GM18858 (cell line): Measurements from ENCODE around the gene NLRC5.

ENCODE experiments used
- ATAC-seq: cut with Tn5 transposase; IDR thresholded peaks from one replicate; pipeline ENCODE4 v1.9.1; 2021; ENCODE audit not compliant: unreplicated experiment

Gene NLRC5, protein sequence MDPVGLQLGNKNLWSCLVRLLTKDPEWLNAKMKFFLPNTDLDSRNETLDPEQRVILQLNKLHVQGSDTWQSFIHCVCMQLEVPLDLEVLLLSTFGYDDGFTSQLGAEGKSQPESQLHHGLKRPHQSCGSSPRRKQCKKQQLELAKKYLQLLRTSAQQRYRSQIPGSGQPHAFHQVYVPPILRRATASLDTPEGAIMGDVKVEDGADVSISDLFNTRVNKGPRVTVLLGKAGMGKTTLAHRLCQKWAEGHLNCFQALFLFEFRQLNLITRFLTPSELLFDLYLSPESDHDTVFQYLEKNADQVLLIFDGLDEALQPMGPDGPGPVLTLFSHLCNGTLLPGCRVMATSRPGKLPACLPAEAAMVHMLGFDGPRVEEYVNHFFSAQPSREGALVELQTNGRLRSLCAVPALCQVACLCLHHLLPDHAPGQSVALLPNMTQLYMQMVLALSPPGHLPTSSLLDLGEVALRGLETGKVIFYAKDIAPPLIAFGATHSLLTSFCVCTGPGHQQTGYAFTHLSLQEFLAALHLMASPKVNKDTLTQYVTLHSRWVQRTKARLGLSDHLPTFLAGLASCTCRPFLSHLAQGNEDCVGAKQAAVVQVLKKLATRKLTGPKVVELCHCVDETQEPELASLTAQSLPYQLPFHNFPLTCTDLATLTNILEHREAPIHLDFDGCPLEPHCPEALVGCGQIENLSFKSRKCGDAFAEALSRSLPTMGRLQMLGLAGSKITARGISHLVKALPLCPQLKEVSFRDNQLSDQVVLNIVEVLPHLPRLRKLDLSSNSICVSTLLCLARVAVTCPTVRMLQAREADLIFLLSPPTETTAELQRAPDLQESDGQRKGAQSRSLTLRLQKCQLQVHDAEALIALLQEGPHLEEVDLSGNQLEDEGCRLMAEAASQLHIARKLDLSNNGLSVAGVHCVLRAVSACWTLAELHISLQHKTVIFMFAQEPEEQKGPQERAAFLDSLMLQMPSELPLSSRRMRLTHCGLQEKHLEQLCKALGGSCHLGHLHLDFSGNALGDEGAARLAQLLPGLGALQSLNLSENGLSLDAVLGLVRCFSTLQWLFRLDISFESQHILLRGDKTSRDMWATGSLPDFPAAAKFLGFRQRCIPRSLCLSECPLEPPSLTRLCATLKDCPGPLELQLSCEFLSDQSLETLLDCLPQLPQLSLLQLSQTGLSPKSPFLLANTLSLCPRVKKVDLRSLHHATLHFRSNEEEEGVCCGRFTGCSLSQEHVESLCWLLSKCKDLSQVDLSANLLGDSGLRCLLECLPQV (N-terminal part only)

DNA sequence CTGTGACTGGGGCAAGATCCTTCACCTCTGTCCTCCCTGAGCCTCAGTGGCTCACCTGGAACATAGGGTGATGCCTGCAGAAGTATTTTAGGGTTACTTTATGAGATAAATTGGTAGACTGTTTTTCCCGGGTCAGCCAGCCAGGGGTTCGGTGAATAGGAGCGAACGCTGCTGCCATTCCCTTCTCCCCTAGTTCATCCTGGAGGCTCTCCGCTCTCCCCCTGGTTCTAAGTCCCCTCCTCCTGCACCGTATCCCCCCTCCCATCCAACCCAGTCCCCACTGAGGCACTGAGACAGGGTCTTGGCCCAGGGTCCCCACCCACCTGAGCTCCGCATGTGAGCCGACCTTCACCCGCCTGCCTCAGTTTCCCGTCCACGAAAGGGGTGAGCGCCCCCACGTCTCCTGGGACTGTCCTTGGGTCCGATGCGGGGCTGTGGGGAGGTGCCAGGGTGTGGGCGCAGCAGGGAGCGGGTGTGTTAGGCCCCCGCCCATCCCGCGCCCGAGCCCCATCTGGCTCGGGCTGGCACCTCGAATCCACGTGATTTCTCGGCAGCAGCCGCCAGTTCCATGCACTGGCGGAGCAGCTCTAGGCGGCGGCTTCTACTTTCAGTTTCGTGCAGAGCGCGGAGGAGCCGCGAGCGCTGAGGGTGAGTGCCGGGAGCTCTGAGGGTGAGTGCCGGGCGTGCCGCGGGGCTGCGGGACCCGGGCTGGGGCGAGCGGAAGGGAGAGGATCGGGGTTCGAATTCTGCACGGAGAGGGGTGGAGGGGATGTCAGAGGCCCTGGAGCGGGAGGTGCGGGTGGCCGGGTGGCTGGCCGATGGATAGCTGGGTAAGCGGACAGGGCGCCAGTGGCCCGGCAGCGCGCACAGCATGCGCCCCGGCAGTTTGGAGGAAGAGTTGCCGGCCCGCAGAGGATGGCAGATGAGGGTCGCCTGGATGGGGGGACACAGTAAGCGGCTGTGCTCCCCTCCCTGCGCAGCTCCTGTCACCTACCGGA is at the start of gene NLRC5:
Gene NLRC5, plus strand, starts transcription at position 610 of the 998 bp plus-strand sequence. CDS start 31,156 bp downstream, outside the sequence.
- peak; percentile 70 for ATAC-seq

DNA sequence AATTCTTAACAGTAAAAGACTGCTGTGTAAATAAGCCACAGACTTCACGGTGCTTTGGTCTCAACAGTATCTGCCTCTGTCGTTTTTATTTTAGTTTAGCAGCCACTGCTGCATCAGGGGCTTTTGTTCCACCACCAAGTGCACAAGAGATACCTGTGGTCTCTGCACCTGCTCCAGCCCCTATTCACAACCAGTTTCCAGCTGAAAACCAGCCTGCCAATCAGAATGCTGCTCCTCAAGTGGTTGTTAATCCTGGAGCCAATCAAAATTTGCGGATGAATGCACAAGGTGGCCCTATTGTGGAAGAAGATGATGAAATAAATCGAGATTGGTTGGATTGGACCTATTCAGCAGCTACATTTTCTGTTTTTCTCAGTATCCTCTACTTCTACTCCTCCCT is 49.6 kb upstream of the NLRC5 start:
- no peak for ATAC-seq

DNA sequence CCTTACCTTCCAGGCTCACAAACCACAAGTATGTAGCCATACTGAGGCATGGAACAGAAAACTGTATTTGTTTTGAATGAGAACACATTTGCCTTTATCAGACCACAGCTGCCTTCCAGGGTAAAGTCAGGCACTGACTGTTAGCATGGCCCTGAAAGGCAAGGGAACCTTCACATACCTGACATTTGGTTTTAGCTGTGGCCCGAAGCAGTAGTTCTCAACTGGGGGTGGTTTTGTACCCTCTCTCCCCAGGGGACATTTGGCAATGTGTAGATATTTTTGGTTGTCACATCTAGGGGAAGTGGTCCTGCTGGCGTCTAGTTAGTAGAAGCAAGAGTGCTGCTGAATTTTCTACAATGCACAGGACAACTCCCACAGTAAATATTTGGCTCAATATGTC is 48.3 kb upstream of the NLRC5 start:
- no peak for ATAC-seq

DNA sequence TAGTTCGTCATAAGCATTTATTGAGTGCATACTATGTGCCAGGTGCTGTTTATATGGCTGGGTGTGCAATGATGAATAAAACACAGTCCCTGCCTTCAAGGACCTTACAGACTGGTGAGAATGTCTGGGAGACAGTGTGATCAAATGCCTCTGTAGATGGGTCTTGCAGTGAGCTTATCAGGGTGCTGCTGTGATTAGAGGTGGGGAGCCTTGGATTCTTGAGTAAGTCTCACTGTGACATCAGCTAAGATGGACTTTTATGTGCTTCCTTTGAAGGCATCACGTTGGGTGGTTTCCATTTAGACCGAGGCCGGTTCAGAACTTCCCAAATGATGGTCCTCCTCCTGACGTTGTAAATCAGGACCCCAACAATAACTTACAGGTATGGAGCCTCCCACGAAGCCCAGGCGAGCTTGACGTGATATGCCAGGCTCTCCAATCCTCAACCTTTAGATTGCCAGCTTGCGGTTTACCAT is 47.5 kb upstream of the NLRC5 start:
- ATAC-seq = no peak

DNA sequence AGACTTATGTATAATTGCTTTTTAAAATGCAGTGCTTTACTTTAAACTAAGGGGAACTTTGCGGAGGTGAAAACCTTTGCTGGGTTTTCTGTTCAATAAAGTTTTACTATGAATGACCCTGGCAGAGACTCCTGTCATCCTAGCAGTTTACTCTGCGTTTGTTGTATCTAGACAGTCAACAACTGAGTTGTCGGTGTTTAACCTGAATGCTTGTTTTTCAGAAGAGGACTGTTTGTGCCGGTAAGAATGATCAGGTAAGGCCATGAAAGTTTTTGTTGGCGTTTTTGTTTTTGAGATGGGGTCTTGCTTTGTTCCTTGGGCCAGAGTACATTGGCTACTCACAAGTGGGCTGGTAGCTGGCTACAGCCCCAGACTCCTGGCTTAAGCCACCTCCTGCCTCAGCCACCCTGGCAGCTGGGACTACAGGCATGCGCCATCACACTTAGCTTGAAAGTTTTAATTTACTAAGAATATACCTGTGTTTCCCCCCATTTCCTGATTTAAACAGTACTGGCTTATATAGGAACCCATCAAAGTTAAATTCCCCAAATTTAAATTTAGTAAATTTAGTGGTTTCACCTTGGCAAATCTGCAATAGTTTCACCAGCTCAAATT is 45.5 kb upstream of the NLRC5 start:
- ATAC-seq = no peak

DNA sequence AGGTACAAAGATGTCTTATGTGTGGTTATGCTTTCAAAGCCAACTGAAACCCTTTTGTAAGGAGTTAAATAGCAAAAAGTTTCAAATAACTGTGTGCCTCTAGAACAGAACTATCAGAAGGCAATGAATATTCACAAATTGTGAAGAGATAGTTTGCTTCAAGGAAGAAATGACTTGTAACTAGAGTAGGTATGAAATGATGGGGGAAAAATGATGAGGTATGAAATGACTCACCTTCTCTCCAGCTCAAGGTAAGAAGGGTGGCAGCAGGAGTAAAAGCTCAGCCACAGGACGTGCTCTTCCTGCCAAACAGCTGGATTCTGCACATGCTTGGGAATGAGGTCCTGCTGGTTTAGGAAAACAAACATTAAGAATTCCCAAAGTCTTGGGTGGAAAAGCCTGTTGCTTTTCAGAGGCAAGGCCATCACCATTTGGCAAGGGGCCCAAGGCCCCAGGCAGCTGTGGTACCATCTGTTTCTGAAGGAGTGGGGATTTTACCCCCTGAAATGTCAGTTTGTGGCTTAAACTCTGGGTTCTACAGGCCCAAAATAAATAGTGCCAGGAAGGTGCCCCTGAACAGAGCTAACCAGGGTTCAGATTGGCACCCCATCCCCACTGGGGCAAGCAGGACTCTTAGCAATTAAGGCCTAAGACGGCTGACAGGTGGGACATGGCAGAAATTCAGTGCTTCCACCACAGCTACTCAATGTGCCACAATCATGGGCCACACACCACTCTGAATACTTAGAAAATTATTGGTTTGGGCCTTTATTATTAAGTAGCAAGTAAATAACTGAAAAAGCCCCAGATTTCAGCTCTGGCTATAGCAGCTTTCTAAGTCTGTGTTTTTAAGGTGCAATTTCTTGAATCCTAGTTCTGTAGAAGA is 44.2 kb upstream of the NLRC5 start:
- peak; percentile 42 for ATAC-seq

DNA sequence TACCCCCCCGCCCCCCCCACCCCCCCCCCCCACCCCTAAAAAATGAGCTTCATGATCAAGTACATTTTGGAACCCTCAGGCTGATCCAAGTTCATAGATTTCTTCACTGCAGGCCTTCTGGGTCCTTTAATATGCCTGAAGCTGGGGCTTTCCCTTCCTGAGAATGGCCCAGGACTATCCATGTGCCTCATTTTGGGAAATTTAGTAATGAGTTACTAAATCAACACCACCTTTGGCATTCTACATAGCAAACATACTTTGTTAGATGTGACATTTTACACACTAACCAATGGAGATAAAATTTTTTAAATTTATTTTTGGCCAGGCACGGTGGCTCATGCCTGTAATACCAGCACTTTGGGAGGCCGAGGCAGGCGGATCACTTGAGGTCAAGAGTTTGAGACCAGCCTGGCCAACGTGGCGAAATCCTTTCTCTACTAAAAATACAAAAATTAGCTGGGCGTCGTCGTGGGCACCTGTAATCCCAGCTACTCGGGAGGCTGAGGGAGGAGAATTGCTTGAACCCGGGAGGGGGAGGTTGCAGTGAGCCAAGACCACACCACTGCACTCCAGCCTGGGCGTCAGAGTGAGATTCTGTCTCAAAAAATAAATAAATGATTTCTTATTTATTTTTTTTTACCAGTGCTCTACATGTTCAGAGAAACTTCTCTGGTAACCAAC is 43.4 kb upstream of the NLRC5 start:
- no peak for ATAC-seq

DNA sequence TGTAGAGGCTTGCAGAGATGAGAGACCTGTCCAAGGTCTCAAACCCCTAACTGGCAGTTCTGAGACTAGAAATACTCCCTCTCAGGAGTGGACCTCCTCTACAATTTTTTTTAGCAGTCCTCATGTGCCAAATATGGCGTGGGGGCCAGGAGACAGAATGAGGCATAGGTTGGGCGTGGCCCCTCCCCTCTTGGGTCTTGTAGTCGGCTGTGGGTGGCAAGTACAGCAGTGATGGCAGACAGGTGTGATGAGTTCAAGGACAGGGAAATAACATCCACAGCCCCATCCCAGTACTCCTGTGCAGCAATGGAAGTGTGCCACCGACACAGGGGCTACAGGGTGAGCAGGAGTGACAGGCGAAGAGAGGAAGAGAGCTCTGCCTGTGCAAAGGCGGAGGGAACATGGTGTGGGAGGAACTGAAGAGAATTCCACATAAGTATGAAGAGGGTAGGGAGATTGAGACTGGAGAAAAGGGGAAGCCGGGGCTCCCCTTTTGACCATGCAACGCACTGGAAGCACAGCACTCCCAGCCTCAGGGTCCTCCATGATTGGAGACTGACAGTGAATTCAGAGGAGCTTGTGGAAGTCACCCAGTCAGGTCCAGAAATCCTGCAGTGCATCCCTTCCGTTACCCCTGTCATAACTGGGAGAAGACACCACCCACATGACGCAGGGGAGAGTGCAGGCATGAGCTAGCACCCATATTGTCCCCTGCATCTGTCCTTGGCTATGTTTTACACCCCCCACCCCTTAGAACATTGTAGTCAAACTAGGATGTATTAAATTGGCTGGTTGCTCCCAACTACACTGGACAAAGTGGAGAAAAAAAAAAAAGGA is 42.4 kb upstream of the NLRC5 start:
- ATAC-seq = no peak

DNA sequence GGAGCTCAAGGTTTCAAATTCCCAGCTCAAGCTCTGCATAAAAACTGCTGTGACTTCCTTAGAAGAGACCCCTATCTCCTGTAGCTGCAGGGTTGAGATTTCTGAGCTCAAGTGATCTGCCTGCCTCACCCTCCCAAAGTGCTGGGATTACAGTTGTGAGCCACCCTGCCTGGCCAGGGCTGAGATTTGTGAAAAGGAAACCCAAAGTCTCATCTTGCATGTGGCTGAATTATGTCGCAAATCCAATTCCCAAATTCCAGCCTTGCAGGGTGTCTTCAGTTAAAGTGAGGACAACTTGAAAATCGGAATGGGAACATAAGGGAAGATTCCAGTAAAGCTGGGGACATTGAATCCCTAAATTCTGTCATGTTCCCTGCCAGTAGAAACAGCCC is 41.8 kb upstream of the NLRC5 start:
- no peak for ATAC-seq

DNA sequence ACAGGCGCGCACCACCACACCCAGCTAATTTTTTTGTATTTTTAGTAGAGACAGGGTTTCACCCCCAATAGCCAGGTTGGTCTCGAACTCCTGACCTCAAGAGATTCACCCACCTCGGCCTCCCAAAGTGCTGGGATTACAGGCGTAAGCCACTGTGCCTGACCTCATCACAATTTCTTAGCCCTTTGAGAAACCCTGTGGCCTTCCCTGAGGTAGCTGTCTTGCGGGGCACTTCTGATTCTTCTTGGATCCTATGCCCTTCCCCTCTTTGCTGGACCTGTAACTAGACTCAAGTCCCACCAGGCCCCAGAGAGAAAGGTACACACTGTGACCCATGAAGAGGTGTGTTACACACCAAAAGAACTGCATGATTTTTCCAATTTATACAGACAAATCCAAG is 41.1 kb upstream of the NLRC5 start:
- no peak for ATAC-seq

DNA sequence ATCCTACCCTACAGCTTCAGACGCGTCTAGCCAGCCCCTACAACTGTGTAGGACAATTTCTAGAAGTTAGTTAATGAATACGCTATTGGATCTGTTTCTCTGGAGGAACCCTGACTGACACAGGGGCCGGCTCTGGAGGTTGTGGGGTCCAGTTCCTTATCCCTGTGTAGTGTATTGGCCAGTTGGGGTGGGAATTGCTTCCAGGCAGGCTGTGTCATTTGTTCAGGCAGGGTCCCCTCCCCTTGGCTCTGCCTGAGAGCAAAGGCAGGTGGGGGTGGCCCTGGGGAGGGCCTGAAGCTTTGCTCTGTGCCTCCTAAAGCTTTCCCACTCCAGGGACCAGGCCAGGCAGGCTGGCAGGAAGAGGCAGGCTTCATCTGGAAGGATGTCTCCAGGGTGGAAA is 39.3 kb upstream of the NLRC5 start:
- no peak for ATAC-seq

DNA sequence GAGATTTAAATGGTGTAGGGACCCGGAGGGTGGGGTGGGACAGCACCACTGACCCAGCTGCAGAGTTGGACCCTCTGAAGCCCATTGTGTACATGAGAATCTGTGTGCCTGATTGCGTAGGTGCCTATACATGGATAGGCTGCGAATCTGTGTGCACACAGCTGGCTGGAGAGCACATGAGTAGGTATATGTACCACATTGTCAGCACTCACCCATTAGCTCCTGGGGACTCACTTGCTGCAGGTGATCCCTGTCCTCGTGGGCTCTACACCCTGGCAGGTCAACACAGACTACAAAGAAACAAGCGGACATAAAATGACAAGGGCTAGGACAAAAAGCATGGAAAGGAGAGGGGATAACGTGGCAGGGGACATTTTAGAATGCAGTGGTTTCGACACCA is 38.9 kb upstream of the NLRC5 start:
- ATAC-seq = no peak

DNA sequence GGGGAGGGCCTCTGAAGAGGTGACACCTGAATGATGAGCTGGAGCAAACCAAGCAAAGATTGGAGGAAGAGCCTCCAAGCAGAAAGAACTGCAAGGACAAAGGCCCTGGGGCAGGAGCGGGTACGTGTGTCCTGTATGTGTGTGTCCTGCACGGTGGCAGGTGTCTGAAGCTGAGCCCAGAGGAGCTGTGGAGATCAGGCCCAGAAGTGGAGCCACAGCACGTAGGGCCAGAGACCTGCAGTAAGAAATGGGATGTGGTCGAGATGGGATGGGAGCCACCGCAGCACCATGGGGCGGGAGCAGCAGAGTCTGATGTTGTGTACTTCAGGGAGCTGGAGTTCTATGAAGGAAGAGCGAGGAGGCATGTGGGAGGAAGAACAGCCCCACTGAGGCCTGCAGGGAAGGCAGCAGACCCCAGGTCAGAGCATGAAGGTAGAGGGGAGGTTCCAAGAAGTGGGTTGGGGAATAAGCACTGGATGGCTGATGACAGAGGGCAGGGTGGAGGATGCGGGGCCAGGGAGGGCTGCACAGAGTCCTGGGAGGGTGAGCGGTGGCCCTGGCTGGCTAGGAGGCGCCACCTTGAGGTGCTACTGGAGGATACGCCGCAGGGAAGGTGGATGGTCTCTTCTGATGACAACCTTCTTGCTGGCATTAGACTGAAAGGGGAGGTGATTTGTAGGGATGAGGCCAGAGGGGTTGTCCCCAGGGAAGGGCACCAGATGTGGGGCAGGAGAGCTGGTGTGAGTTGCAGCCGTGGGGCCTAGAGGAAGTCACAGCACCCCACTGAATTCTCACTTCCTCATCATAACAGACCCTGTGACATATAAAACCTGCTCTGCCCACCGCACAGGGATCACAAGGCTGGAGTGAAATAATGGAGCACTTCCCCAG is 38.2 kb upstream of the NLRC5 start:
- ATAC-seq = peak; percentile 49

DNA sequence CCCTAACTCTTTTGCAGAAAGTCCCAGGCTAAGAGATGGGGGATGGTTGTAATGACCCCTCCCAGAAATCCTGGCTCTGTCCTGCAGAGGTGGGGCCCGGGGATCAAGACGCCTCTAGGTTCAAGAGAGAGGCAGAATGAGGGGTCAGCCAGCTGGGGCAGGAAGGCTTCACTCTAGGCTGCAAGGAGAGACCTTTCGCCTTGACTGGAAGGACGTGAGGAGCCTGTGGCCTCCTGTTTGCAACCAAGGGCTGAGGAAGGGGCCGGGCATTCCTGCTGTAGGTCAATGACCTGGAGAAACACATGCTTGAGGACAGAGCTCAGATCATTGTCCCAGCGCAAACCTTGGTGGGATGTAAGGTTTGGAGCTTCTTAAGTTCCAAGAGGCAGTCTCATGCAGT is 36.4 kb upstream of the NLRC5 start:
- ATAC-seq = no peak

DNA sequence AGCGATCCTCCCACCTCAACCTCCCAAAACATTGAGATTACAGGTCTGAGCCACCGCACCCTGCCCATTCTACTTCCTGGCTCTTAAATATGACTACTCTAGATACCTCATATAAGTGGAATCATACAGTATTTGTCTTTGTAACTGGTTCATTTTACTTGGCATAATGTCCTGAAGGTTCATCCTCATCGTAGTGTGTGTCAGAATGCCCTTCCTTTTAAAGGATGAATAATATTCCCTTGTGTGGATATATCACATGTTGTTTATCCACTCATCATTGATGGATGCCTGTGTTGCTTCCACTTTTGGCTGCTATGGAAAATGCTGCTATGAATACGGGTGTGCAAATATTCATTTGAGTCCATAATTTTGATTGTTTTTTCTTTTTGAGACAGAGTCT is 33.3 kb upstream of the NLRC5 start:
- no peak for ATAC-seq

DNA sequence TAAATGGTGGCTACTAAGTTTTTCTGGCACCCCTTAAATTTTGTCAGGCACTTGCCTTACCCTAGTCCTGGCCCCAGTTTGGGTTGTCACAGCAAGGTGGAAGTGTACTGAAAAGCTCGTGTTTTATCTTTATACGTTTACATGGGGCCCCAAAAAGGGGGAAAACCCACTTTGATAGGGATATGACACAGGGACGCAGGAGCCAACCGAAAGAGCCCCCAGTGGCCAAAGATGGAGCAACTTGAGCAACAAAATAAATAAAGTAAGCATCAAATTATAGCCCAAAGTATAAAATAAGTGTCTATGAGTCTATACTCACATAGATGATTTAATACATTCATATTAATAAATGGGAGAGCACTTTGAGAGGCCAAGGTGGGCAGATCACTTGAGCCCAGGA is 32.6 kb upstream of the NLRC5 start:
- no peak for ATAC-seq
